ENCODE data around the gene NUBP2. TPM values are rescaled to one million over a fixed set of nuclear protein-coding genes. Genes with fewer than 3 reads are reported as not detected.

NUBP2 gene
- total RNA-seq, 1 experiment from 2014 or later, result 35.9 TPM

GRCh38 chr16:1781758-1782407 lies 877 bp upstream of the NUBP2 start:
- no peaks in the 10 kb centered on the region for H3K9me2 ChIP-seq (replicated peaks; ENCODE audit: insufficient read depth, low read length)
- H3K9me3 ChIP-seq (ENCODE audit: low read length), result no peaks in the 10 kb centered on the region
- no peaks in the 10 kb centered on the region for H3K27me3 ChIP-seq (ENCODE audit: low read length)
- peaks cover 27% of the 10 kb centered on the region for H4K20me1 ChIP-seq (ENCODE audit: insufficient read depth, low read depth, low read length)
- no peak overlapping the region for H2AFZ ChIP-seq (ENCODE audit: low read length)
- no peaks in the 10 kb centered on the region for H3K36me3 ChIP-seq (ENCODE audit: insufficient read depth, low read length)
- H3K79me2 ChIP-seq (ENCODE audit: low read length), result peaks cover 40% of the 10 kb centered on the region
- H3K9ac ChIP-seq (ENCODE audit: low read length), result peak overlapping the region; percentile 79
- peak overlapping the region; percentile 32; the same call in 1 of the 2 replicates for H3K27ac ChIP-seq (ENCODE audit: low read length)
- H3K4me1 ChIP-seq (ENCODE audit: low read length), result peaks cover 20% of the 10 kb centered on the region
- peak overlapping the region; percentile 82 for H3K4me3 ChIP-seq (ENCODE audit: low read length)
- H3K4me2 ChIP-seq (ENCODE audit: low read depth, low read length, poor library complexity, severe bottlenecking), result peak overlapping the region; percentile 90
- peak; percentile 78 for DNase-seq

DNA sequence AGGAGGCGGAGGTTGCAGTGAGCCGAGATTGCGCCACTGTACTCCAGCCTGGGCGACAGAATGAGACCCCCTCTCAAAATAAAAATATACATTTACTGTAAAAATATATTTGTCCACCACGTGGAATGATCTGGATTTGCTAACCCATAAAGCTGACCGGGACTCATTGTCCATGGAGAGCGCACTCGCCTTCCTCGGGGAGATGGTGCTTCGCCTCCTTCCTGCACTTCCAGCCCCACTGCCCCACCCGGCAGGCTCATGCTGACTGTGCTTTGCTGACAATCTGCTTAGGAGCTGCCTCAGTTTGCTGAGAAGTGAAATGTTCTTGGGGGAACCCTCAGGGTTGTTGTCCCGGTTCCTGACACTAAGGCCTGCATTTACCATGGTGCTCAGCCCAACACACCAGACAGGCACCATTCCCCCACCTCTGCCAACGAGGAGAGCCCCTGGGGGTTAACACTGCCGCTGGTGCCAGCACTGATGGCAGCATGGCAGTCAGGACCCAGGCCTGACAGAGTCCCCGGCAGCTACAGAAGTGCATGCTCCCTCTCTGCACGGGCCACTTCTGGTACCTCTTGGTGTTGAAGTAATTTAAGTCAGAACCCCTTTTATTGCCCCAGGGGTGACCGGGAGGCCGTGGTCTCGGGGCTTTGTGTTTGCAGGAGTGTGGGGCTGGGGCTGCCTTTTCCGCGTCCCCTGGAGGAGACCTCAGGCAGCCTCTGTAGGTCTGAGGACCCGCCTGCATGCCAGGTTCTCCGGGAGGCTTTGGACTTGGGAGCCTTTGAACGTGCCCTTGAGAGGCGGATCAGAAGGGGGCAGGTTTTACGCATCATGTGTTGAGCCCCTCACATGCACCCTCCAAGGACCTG lies 2.5 kb downstream of the NUBP2 start:
- no peak overlapping the region for H3K9ac ChIP-seq (ENCODE audit: low read length)
- H3K4me1 ChIP-seq (ENCODE audit: low read length), result peaks cover 20% of the 10 kb centered on the region
- H3K36me3 ChIP-seq (ENCODE audit: insufficient read depth, low read length), result no peaks in the 10 kb centered on the region
- DNase-seq, result no peak
- H2AFZ ChIP-seq (ENCODE audit: low read length), result no peak overlapping the region
- H3K4me3 ChIP-seq (ENCODE audit: low read length), result no peak overlapping the region
- H3K4me2 ChIP-seq (ENCODE audit: low read depth, low read length, poor library complexity, severe bottlenecking), result no peak overlapping the region
- H3K27ac ChIP-seq (ENCODE audit: low read length), result no peak overlapping the region
- H3K9me2 ChIP-seq (replicated peaks; ENCODE audit: insufficient read depth, low read length), result no peaks in the 10 kb centered on the region
- H4K20me1 ChIP-seq (ENCODE audit: insufficient read depth, low read depth, low read length), result peaks cover 22% of the 10 kb centered on the region
- H3K27me3 ChIP-seq (ENCODE audit: low read length), result no peaks in the 10 kb centered on the region
- no peaks in the 10 kb centered on the region for H3K9me3 ChIP-seq (ENCODE audit: low read length)
- peaks cover 40% of the 10 kb centered on the region for H3K79me2 ChIP-seq (ENCODE audit: low read length)

GRCh38 chr16:1785846-1786170 lies 3.0 kb downstream of the NUBP2 start:
- Histone ChIP-seq H3K4me1 (ENCODE audit: low read length) (peaks cover 16% of the 10 kb centered on the region), H3K9ac (ENCODE audit: low read length) (no peak overlapping the region), H4K20me1 (ENCODE audit: insufficient read depth, low read depth, low read length) (peaks cover 22% of the 10 kb centered on the region), H3K27me3 (ENCODE audit: low read length) (no peaks in the 10 kb centered on the region), H3K79me2 (ENCODE audit: low read length) (peaks cover 40% of the 10 kb centered on the region), H3K9me3 (ENCODE audit: low read length) (no peaks in the 10 kb centered on the region), H3K27ac (ENCODE audit: low read length) (no peak overlapping the region), H2AFZ (ENCODE audit: low read length) (no peak overlapping the region), H3K9me2 (replicated peaks; ENCODE audit: insufficient read depth, low read length) (no peaks in the 10 kb centered on the region), H3K4me3 (ENCODE audit: low read length) (no peak overlapping the region), H3K36me3 (ENCODE audit: insufficient read depth, low read length) (no peaks in the 10 kb centered on the region), H3K4me2 (ENCODE audit: low read depth, low read length, poor library complexity, severe bottlenecking) (no peak overlapping the region)
- DNase-seq, result no peak

GRCh38 chr16:1786242-1787055 lies 3.7 kb downstream of the NUBP2 start:
- H3K4me1 ChIP-seq (ENCODE audit: low read length), result peaks cover 9% of the 10 kb centered on the region
- H3K4me3 ChIP-seq (ENCODE audit: low read length), result no peak overlapping the region
- no peaks in the 10 kb centered on the region for H3K36me3 ChIP-seq (ENCODE audit: insufficient read depth, low read length)
- H3K27me3 ChIP-seq (ENCODE audit: low read length), result no peaks in the 10 kb centered on the region
- no peaks in the 10 kb centered on the region for H3K9me3 ChIP-seq (ENCODE audit: low read length)
- no peaks in the 10 kb centered on the region for H3K9me2 ChIP-seq (replicated peaks; ENCODE audit: insufficient read depth, low read length)
- DNase-seq, result no peak
- no peak overlapping the region for H2AFZ ChIP-seq (ENCODE audit: low read length)
- H3K4me2 ChIP-seq (ENCODE audit: low read depth, low read length, poor library complexity, severe bottlenecking), result no peak overlapping the region
- no peak overlapping the region for H3K9ac ChIP-seq (ENCODE audit: low read length)
- peaks cover 16% of the 10 kb centered on the region for H4K20me1 ChIP-seq (ENCODE audit: insufficient read depth, low read depth, low read length)
- no peak overlapping the region for H3K27ac ChIP-seq (ENCODE audit: low read length)
- H3K79me2 ChIP-seq (ENCODE audit: low read length), result peaks cover 36% of the 10 kb centered on the region

- Histone ChIP-seq H3K4me2 (ENCODE audit: low read depth, low read length, poor library complexity, severe bottlenecking) (no peak overlapping the region), H3K27ac (ENCODE audit: low read length) (no peak overlapping the region), H3K4me3 (ENCODE audit: low read length) (no peak overlapping the region), H4K20me1 (ENCODE audit: insufficient read depth, low read depth, low read length) (peaks cover 15% of the 10 kb centered on the region), H3K79me2 (ENCODE audit: low read length) (peaks cover 33% of the 10 kb centered on the region), H2AFZ (ENCODE audit: low read length) (no peak overlapping the region), H3K9me3 (ENCODE audit: low read length) (no peaks in the 10 kb centered on the region), H3K9me2 (replicated peaks; ENCODE audit: insufficient read depth, low read length) (no peaks in the 10 kb centered on the region), H3K9ac (ENCODE audit: low read length) (no peak overlapping the region), H3K27me3 (ENCODE audit: low read length) (no peaks in the 10 kb centered on the region), H3K36me3 (ENCODE audit: insufficient read depth, low read length) (no peaks in the 10 kb centered on the region), H3K4me1 (ENCODE audit: low read length) (peaks cover 7% of the 10 kb centered on the region)
- DNase-seq, result no peak
Measured at GRCh38 chr16:1787056-1787321, 4.2 kb downstream of the NUBP2 start.

DNA sequence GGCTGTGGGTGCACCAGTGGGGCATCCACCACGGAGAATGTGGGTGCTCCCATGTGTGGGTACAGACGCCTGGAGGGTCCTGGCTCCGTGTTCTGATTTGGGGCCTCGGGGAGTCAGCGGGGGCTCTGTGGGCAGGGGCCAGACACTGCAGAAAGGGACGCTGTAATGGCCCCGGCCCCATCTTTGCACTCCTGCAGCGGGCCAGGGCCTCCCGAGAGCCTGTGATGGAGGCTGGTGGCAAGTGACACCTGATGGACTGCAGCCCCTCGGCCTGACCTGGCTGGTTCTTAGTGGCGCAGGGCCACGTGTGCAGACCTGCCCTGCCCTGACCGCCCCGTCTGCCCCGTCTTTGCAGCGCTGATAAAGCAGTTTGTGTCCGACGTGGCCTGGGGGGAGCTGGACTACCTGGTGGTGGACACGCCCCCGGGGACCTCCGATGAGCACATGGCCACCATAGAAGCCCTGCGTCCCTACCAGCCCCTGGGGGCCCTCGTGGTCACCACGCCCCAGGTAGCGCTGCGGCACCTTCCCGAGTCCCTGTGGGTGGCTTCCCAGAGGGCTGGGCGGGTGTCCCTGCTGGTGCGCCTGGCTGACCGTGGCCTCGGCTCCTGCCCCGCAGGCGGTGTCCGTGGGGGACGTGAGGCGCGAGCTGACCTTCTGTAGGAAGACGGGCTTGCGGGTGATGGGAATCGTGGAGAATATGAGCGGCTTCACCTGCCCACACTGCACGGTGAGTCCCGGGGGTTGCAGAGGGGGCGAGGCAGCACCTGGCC lies 4.7 kb downstream of the NUBP2 start:
- Histone ChIP-seq H3K9ac (ENCODE audit: low read length) (no peak overlapping the region), H3K36me3 (ENCODE audit: insufficient read depth, low read length) (no peaks in the 10 kb centered on the region)

GRCh38 chr16:1788095-1788707 lies 5.4 kb downstream of the NUBP2 start:
- Histone ChIP-seq H2AFZ (ENCODE audit: low read length) (no peak overlapping the region), H3K9me3 (ENCODE audit: low read length) (no peaks in the 10 kb centered on the region), H4K20me1 (ENCODE audit: insufficient read depth, low read depth, low read length) (peaks cover 15% of the 10 kb centered on the region), H3K9me2 (replicated peaks; ENCODE audit: insufficient read depth, low read length) (no peaks in the 10 kb centered on the region), H3K4me2 (ENCODE audit: low read depth, low read length, poor library complexity, severe bottlenecking) (no peak overlapping the region), H3K9ac (ENCODE audit: low read length) (no peak overlapping the region), H3K4me3 (ENCODE audit: low read length) (no peak overlapping the region), H3K79me2 (ENCODE audit: low read length) (peaks cover 30% of the 10 kb centered on the region), H3K27ac (ENCODE audit: low read length) (no peak overlapping the region), H3K4me1 (ENCODE audit: low read length) (peaks cover 7% of the 10 kb centered on the region), H3K27me3 (ENCODE audit: low read length) (no peaks in the 10 kb centered on the region), H3K36me3 (ENCODE audit: insufficient read depth, low read length) (no peaks in the 10 kb centered on the region)
- DNase-seq, result no peak

More for the DNA sequence above, 4.7 kb downstream of the NUBP2 start:
- H2AFZ ChIP-seq (ENCODE audit: low read length), result no peak overlapping the region
- H3K79me2 ChIP-seq (ENCODE audit: low read length), result peaks cover 33% of the 10 kb centered on the region
- H3K27me3 ChIP-seq (ENCODE audit: low read length), result no peaks in the 10 kb centered on the region
- peaks cover 15% of the 10 kb centered on the region for H4K20me1 ChIP-seq (ENCODE audit: insufficient read depth, low read depth, low read length)
- H3K4me3 ChIP-seq (ENCODE audit: low read length), result no peak overlapping the region
- no peak overlapping the region for H3K4me2 ChIP-seq (ENCODE audit: low read depth, low read length, poor library complexity, severe bottlenecking)
- no peaks in the 10 kb centered on the region for H3K9me2 ChIP-seq (replicated peaks; ENCODE audit: insufficient read depth, low read length)
- H3K27ac ChIP-seq (ENCODE audit: low read length), result no peak overlapping the region
- H3K9me3 ChIP-seq (ENCODE audit: low read length), result no peaks in the 10 kb centered on the region
- peaks cover 7% of the 10 kb centered on the region for H3K4me1 ChIP-seq (ENCODE audit: low read length)
- no peak for DNase-seq
